ENCODE data around the gene WNT9A.

The WNT9A gene

GRCh38 chr1:227889863-227890405 lies 57.8 kb downstream of the WNT9A start:
- no peak overlapping the region for H2AFZ ChIP-seq (ENCODE audit: low read length)
- H3K27ac ChIP-seq (ENCODE audit: low read length): no peak overlapping the region
- no peaks in the 10 kb centered on the region for H3K9me2 ChIP-seq (replicated peaks; ENCODE audit: insufficient read depth, low read length)
- no peaks in the 10 kb centered on the region for H3K36me3 ChIP-seq (replicated peaks; ENCODE audit: insufficient read depth, low read length)
- no peak for DNase-seq
- H3K79me2 ChIP-seq (ENCODE audit: low read length): no peaks in the 10 kb centered on the region
- no peak overlapping the region for H3K4me3 ChIP-seq (ENCODE audit: low read length)
- peaks cover 5% of the 10 kb centered on the region; the same call in 1 of the 2 replicates for H3K27me3 ChIP-seq (replicated peaks; ENCODE audit: insufficient read depth, low read length)
- H4K20me1 ChIP-seq (ENCODE audit: insufficient read depth, low read length): no peaks in the 10 kb centered on the region
- H3K9me3 ChIP-seq (replicated peaks; ENCODE audit: insufficient read depth, low read length): no peaks in the 10 kb centered on the region
- no peak overlapping the region for H3K9ac ChIP-seq (ENCODE audit: low read length)
- no peaks in the 10 kb centered on the region for H3K4me1 ChIP-seq (ENCODE audit: low read length)
- no peaks in the 10 kb centered on the region for H3F3A ChIP-seq (ENCODE audit: insufficient read depth, low read length)
- TF ChIP-seq CTCF (IDR thresholded peaks at IDR 0.05; ENCODE audit: low read length) (no peak), EZH2 (optimal IDR thresholded peaks at IDR 0.05; ENCODE audit: low read depth, low read length) (no peak), EZH2phosphoT487 (IDR thresholded peaks at IDR 0.05; ENCODE audit: low read length) (no peak)
- H3K4me2 ChIP-seq (ENCODE audit: low read depth, low read length): no peak overlapping the region

DNA sequence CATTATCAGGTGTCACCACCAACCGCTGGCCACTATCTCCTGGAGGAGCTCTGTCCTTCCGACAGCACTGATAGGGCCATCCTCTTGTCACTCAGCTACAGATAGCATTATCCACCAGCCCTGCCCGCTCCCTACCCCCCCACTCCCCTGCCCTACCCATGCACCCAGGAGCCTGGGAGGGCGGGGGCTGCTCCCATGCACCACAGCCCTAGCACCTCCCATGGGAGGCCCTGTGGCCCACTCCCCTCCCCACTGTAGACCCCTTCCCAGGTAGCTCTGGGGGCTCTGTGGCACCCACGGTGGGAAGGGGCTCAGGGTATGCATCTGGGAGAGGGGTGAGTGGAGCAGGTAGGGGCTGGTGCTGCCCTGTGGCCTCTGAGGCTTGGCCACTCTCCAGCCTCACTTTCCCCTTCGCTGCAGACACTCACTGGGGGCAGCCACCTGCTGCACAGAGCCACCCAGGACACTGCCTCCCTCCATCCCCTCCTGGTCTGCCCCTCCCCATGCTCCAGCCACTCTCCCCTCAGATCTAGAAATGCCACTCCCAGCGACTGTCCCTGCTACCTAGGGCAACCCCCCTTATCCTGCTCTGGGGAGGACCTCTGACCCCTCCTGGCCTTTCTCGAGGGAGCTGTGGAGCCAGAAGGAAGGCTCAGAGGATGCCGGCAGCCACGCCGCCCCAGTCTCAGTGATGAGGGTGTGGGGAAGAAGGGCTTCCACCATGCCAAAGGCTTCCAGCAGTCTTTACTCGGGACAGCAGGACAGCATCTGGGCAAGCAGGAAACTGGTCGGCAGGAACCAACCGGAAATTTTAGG lies 58.5 kb downstream of the WNT9A start:
- Histone ChIP-seq H3K9me3 (replicated peaks; ENCODE audit: insufficient read depth, low read length) (no peaks in the 10 kb centered on the region), H3K36me3 (replicated peaks; ENCODE audit: insufficient read depth, low read length) (no peaks in the 10 kb centered on the region), H3K4me2 (ENCODE audit: low read depth, low read length) (no peak overlapping the region), H3K79me2 (ENCODE audit: low read length) (no peaks in the 10 kb centered on the region), H2AFZ (ENCODE audit: low read length) (no peak overlapping the region), H3K27ac (ENCODE audit: low read length) (no peak overlapping the region), H3F3A (ENCODE audit: insufficient read depth, low read length) (no peaks in the 10 kb centered on the region), H3K9me2 (replicated peaks; ENCODE audit: insufficient read depth, low read length) (no peaks in the 10 kb centered on the region), H3K9ac (ENCODE audit: low read length) (no peak overlapping the region), H3K4me3 (ENCODE audit: low read length) (no peak overlapping the region), H3K27me3 (replicated peaks; ENCODE audit: insufficient read depth, low read length) (peaks cover 5% of the 10 kb centered on the region; the same call in 1 of the 2 replicates), H3K4me1 (ENCODE audit: low read length) (no peaks in the 10 kb centered on the region), H4K20me1 (ENCODE audit: insufficient read depth, low read length) (no peaks in the 10 kb centered on the region)
- DNase-seq: no peak
- TF ChIP-seq EZH2 (optimal IDR thresholded peaks at IDR 0.05; ENCODE audit: low read depth, low read length) (no peak), EZH2phosphoT487 (IDR thresholded peaks at IDR 0.05; ENCODE audit: low read length) (no peak), CTCF (IDR thresholded peaks at IDR 0.05; ENCODE audit: low read length) (no peak)

DNA sequence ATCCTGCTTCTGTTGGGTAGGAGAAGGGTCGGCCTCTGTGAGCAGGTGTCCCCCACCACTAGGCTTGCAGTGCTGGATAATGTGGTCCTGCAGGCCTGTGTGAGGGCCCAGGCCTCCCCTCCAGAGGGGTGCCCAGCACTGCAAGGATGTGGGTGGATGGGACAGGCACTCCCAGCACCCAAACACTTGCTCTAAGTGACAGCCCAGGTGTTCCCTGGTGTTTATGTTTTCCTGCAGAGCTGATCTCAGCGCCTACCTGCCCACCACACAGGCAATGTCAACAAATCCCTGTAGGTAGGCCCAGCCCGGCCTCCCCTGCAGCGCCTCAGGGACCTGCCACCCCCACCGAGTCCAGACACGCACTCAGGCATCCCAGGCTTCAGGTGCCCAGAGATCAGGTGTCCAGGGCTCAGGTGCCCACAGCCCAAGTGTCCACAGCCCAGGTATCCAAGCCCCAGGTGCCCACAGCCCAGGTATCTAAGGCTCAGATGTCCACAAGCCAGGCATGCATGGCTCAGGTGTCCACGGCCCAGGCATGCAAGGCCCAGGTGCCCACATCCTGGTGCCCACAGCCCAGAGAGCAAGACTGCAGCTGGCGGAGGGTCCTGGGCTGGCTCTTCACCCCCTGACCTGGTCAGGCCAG lies 59.2 kb downstream of the WNT9A start:
- DNase-seq: no peak
- Histone ChIP-seq H3K27ac (ENCODE audit: low read length) (no peak overlapping the region), H3K79me2 (ENCODE audit: low read length) (no peaks in the 10 kb centered on the region), H4K20me1 (ENCODE audit: insufficient read depth, low read length) (no peaks in the 10 kb centered on the region), H3F3A (ENCODE audit: insufficient read depth, low read length) (no peaks in the 10 kb centered on the region), H2AFZ (ENCODE audit: low read length) (no peak overlapping the region), H3K9me2 (replicated peaks; ENCODE audit: insufficient read depth, low read length) (no peaks in the 10 kb centered on the region), H3K9ac (ENCODE audit: low read length) (no peak overlapping the region), H3K9me3 (replicated peaks; ENCODE audit: insufficient read depth, low read length) (no peaks in the 10 kb centered on the region), H3K4me3 (ENCODE audit: low read length) (no peak overlapping the region), H3K36me3 (replicated peaks; ENCODE audit: insufficient read depth, low read length) (no peaks in the 10 kb centered on the region), H3K27me3 (replicated peaks; ENCODE audit: insufficient read depth, low read length) (peaks cover 5% of the 10 kb centered on the region; the same call in 1 of the 2 replicates), H3K4me1 (ENCODE audit: low read length) (no peaks in the 10 kb centered on the region), H3K4me2 (ENCODE audit: low read depth, low read length) (no peak overlapping the region)
- TF ChIP-seq EZH2 (optimal IDR thresholded peaks at IDR 0.05; ENCODE audit: low read depth, low read length) (no peak), EZH2phosphoT487 (IDR thresholded peaks at IDR 0.05; ENCODE audit: low read length) (no peak), CTCF (IDR thresholded peaks at IDR 0.05; ENCODE audit: low read length) (no peak)
